GM18499 (cell line): ENCODE measurements around the gene SPDYA.
A peak's percentile ranks its signal among the peaks of the same experiment; 100 is the strongest.

Experiments
- ATAC-seq: cut with Tn5 transposase; IDR thresholded peaks from one replicate; pipeline ENCODE4 v1.9.1; 2021; ENCODE audit warnings: moderate number of reproducible peaks; ENCODE audit not compliant: insufficient read depth, unreplicated experiment

The SPDYA gene

DNA sequence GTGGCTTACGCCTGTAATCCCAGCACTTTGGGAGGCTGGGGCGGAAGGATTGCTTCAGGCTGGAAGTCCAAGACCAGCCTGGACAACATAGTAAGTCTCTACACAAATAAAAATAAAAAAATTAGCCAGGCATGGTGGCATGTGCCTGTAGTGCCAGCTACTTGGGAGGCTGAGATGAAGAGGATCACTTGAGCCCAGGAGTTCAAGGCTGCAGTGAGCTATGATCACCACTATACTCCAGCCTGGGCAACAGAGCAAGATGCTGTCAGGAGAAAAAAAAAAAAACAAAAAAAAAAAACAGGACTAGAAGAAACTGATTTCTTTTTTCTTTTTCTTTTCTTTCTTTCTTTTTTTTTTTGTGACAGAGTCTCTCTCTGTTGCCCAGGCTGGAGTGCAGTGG lies 13.6 kb downstream of the SPDYA start:
- ATAC-seq = no peak

DNA sequence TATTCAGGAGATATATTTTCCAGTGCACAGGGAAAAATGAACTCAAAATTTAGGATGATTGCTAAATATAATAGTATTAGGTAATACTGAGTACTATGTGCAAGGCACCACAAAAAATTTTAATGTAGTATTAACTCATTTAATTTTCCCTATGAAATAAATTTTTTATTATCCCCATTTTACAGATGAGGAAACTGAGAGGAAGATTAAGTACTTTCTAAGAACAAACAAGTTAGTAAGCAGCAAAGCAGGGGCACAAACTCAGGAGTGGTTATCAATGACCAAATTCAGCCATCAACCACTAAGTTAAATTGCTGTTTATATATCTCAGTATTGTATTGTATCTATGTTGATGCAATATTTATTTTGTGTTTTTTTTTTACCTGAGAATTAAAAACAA lies 14.2 kb downstream of the SPDYA start:
- no peak for ATAC-seq

DNA sequence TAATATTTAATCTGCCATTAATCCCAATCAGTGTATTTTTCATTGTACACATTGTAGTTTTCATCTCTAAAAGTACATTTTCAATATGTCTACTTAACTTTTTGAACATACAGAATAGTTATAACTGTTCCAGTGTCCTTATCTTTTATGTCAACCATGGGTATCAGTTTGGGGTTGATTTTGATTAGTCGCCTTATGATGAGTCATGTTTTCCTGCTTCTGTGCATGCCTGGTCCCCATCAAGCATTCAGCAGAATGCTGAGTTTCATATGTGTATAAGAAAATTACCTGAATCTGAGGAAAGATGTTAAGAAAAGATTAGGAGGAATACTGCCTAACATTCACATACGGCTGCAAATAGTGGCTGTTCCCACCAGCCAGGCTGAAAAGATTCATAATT lies 17.7 kb downstream of the SPDYA start:
- ATAC-seq = no peak

DNA sequence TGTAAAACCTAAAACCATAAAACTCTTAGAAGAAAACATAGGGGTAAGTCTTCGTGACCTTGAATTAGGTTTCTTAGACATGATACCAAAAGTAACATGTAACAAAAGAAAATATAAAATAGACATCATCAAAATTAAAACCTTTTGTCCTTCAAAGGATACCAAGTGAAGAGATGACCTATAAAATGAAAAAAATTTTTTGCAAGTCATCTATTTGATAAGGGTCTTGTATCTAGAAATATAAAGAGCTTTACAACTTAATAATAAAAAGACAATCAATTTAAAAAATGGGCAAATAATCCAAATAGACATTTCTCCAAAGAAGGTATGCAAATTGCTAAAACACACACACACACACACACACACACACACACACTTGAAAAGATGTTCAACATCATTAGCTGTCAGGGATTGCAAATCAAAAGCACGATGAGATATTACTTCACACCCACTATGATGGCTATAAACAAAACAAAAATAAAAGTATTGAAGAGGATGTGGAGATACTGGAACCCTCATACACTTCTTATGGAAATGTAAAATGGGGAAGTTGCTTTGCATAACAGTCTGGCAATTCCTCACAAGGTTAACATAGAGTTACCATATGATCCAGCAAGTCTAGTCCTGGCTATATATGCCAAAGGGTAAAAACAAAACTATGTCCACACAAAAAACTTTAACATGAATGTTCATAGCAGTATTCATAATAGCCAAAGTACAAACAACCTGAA lies 23.3 kb downstream of the SPDYA start:
- no peak for ATAC-seq

DNA sequence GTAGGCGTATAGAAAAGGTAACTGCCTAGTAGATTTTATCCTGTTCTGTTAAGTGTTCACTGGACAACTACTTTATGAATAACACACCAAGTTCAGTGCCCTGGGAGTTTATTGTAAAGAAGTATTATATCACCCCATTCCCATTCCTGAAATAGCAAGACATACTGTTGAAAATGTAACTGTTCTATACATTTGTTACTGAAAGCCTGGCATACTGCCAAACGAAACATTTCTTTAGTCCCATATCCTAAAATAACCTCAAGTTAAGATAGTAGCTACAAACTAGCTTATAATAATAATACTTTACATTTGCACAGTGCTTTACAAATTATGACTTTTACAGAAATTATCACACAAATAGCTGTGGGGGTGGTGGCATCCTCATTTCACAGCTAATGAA lies 25.1 kb downstream of the SPDYA start:
- ATAC-seq = no peak

DNA sequence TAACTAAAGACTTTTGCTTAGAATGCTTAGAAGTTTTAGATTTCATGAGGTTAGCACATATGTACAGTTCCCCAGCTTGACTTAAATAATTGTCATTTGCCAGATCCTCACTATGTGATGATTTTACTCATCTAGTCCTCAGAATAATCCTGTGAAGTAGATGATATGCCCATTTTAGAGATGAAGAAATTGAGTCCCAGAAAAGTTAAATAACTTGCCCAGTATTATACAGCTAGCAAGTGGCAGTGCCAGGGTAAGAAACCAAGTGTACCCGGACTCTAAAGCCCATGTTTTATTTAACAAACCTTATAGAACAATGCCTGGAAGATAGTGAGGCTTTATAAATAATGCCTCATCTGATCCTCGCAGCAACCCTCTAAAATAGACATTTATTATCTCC lies 28.3 kb downstream of the SPDYA start:
- ATAC-seq = no peak

DNA sequence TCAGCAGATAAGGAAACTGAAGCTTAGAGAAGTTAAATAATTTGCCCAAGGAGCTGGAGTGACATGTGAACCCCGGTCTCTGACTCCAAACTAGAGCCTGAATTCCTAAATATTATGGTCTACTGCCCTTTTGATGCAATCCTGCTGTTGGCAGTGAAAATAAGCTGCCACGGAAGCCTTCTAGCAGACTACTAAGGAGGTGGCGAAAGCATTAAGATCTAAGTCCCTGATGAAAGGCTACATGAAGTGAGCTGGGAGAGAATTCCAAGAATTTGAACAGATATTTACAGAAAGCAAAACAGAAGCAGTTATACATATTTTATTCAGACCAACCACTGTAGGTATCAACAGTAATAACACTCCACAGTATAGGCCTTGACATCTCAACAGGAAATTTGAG lies 31.4 kb downstream of the SPDYA start:
- ATAC-seq = no peak

DNA sequence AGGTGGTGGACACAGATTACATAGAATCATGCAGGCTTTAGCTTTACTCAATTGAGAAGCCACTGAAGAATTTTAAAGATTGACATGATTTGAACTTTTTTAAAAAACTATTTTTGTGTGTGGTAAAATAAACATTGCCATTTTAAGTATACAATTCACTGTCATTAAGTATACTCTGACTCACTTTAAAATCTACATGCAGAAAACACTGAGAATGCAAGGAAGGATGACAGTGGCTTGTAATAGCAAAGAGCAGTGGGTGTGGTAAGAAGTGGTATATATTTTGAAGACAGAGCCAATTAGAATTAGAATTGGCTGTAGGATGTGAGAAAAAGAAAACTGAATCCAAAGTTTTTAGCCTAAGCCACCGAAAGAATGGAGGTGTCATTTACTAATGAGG lies 44.6 kb downstream of the SPDYA start:
- no peak for ATAC-seq

DNA sequence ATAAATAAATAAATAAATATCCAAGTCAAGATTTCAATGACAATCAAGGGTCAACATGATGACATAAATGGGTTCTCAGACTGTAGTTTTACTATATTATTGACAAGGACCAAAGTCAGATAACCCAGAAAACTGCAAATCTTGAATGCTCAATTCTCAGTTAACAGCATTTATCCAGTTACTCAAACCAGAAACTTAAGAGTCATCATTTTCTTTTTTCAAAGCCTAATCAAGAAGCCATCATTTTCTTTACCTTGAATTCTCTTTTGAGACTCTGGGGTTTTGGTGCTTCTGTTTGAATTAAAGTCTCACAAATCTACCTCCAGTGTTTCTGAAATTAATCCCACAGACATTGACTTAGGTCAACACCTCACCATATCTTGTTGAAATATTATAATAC lies 45.3 kb downstream of the SPDYA start:
- ATAC-seq = no peak

DNA sequence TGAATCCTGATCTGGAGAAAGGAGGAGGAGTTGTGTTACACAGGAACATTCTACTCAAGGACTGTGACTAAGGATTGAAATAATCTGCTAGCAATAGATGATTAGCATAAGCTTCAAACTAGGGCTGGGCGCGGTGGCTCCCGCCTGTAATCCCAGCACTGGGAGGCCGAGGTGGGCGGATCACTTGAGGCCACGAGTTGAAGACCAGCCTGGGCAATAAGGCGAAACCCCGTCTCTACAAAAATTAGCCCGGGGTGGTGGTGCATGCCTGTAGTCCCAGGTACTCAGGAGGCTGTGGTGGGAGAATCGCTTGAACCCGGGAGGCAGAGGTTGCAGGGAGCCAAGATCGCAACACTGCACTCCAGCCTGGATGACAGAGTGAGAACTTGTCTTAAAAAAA lies 58.0 kb downstream of the SPDYA start:
- no peak for ATAC-seq

DNA sequence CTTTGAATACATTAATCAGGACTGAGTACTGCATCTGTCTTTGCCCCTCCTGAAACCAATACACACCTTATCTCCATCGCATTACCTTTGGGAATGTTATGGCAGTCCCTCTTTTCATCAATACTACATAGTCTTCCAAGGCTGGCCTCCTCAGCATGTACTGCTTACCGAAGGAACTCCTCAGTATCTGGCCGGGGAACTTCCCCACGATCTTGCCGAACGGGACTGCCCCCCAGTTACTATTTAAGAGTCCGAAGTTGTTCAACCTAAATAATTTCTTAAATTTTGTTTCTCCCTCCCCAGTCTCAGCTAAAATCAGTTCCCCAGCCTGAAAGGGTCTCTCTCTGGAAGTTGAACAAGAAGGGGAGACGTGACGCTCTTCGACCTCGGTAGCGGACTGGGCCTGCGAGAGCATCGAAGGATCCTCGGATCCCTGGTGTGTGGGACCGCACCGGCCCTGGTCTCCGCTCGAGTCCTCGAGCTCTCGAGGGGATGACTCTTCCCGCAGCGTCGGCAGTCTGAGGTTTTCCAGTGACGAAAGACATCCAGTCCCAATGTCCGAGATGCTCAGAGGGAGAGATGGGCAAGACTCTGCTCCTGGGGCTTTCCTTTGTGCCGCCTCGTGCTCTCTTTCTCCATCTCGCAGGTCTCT lies 59.0 kb downstream of the SPDYA start:
- ATAC-seq = no peak

DNA sequence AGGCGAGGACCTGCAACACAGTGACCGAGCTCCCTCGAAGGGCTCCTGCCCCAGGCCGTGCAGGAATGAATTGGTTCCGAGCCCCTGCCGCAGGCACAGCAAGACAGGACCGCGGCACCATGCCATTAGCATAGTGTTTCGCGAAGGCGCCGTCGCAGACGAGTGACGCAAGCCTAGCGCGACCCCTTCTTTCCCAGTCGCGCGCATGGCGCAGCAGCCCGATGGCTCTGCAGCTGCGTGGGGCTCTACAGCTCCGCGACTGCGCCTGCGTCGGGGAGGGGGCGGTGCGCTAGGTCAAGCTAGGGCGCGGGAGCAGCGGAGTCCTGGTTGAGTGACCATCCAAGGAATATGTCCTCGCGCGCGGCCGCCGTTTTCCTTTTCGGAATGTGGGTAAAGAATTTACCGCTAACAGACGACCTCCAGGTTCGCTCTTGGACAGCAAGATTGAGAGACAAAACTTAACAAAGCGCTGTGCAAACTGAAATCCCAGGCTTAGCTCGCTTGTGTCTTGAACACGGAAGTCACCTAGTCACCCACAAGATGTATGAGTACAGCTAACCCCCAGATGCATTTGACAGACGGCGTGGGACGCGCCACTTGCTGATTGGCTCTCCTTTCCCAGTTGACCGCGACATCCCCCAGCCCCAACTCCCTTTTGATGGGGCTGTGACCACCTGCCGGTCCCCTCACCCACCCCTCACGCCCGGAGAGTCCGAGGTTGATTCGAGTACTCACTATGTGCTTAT lies 59.7 kb downstream of the SPDYA start, which contains the start of gene TRMT61B:
Gene TRMT61B, minus strand, starts transcription at position 164 of the 746 bp plus-strand sequence. Its CDS starts 32 bp downstream, at position 132.
- ATAC-seq = peak; percentile 60

DNA sequence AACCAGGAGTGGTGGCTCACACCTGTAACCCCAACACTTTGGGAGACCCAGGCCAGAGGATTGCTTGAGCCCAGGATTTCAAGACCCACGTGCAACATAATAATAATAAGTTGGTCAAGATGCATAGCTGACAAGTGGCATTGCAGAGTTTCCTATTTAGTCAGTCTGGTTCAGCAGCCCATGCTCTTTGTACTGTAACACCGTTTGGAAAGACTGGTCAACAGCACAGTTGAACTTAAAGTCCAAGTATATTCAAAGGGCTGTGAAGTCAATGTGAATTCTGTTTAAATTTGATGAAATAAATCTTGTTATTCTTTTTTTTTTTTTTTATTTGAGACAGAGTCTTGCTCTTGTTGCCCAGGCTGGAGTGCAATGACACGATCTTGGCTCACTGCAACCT lies 61.0 kb downstream of the SPDYA start:
- no peak for ATAC-seq

DNA sequence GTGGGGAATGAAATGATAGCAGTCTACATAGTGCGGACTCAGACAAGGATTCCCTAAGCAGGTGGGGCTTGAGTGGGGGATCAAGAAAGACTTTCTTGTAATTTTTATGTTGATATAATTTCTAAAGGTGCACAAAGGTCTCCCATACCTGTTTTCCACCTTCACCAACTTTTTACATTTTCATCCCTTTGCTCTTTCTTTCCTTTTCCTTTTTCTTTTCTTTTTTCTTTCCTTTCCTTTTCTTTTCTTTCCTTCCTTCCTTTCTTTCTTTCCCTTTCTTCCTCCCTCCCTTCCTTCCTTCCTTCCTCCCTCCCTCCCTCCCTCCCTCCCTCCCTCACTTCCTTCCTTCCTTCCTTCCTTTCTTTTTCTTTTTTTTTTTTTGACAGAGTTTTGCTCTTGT lies 69.6 kb downstream of the SPDYA start:
- ATAC-seq = no peak

DNA sequence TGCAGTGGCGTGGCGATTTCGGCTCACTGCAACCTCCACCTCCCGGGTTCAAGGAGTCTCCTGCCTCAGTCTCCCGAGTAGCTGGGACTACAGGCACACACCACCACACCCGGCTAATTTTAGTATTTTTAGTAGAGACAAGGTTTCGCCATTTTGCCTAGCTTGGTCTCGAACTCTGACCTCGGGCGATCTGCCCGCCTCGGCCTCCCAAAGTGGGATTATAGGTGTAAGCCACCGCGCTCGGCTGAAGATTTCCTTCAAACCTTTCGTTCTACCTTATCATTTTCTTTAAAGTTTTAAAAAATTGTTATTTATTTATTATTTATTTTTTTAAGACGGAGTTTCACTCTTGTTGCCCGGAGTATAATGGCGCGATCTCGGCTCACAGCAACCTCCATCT lies 82.9 kb downstream of the SPDYA start:
- ATAC-seq = no peak

DNA sequence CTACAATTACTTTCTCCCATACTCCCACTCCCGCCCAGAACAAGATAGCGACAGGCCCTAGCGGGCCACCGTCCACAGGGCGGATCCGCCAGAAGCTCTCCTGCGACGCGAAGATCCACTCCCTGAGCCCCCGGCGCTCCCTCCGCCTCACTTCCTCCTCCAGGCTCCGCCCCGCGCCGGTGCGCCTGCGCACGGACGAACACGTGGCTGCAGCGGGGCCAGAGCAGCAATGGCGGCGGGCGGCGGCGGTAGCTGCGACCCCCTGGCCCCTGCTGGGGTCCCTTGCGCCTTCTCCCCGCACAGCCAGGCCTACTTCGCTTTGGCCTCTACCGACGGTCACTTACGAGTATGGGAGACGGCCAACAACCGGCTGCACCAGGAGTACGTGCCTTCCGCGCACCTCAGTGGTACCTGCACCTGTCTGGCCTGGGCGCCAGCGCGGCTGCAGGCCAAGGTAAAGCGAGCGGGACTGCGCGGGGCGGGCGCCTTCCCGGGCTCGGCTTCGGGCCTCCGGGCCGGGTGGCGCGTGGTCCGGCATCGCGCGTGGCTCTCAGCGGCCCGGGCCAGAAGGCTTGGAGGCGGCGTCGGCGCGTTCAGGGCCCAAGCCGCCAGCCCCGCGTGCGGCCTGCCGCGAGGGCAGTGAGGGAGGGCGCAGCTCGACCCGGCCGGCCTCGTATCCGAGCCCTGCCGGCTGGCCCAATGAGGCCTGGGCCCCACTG lies 84.0 kb downstream of the SPDYA start, which contains the start of gene WDR43:
Gene WDR43, plus strand, starts transcription at position 198 of the 719 bp plus-strand sequence. Its CDS starts 32 bp downstream, at position 230.
- peak; percentile 73 for ATAC-seq

DNA sequence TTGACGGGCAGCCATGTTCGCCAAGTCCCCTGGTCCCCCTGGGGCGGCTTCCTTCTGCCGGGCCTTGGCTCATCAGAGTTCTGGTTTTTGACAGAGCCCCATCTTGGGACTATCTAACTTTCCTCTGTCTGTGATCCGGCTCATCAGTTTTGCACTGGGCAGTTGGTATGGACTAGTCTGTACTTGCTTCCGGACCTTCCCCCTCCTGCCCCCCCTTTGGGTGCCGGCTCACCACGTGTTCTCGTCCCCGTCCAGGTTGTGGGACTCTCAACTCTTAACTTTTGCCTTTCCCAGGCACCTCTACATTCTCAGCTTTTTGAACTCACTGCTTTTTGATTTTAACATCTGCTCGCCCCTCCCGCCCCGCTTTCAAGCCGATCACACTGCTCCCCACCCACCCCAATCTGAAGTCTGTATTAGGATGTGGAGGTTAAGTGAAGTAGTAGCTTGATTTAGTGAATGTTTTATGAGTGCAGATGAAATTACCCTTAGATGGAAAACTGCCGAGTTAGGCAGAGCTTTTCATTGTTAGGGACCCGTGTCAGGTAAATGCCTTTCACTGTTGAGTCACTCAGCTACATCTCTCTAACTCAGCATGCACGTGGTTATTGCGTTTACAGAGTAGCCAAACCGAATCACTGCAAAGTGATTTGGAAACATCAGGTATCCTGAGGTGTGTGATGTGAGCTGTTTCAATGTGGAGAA lies 84.7 kb downstream of the SPDYA start:
- no peak for ATAC-seq

DNA sequence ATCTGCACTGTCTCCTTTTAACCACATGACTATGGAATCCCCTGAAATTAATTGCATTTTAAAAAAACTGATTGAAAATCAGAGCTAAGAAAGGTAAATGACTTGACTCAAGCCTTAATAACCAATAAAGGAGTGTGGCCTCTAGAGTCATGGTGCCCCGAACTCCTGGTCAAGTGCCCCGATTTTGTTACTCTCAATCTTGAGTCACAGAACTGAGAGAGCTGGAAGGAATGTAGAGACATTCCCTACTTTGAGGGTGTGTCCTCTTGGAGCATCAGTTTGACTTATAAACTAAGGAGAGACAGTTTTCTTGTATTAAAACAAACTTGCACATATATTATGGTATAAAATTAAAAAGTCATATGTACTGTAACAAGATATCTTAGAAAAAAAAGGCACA lies 86.3 kb downstream of the SPDYA start:
- no peak for ATAC-seq

DNA sequence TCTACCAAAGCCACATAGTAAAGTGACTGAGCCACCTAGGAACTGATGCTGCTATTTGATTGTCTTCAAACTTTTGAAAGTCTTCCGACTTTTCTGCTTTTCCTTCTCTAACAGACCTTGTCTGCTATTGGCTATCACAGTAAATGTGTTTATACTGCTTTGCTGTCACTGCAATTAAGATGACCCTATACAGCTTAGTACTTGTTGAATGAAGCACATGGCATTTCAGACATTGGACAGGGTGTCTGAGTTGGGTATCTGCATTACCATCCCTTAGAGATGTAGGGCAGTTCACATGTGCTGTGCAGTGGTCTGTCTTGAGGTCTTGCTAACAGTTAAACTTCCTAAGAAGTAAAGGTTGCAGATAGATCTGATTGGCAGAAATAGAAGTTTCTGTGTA lies 87.4 kb downstream of the SPDYA start:
- no peak for ATAC-seq
